DOHH2 (cell line): ENCODE measurements around the gene RAB28.

Source experiments
- H3F3A ChIP-seq: fragments of 200-600 bp; sonication (generic), shearing (Covaris generic); 2 replicates; pipeline ENCODE4 v1.6.0; 2016; ENCODE audit warnings: antibody characterized with exemption, mild to moderate bottlenecking; ENCODE audit not compliant: control insufficient read depth, insufficient read depth
- H3K27ac ChIP-seq: fragments of 200-600 bp; sonication (generic); 2 replicates; pipeline ENCODE4 v1.5.1; 2014; ENCODE audit warnings: low read depth, mild to moderate bottlenecking, low read length, moderate library complexity
- H3K27me3 ChIP-seq: fragments of 200-600 bp; sonication (generic); 2 replicates; pipeline ENCODE4 v1.6.1; 2014; ENCODE audit warnings: mild to moderate bottlenecking, low read length, mixed read lengths; ENCODE audit not compliant: control insufficient read depth
- H3K36me3 ChIP-seq: fragments of 200-600 bp; sonication (generic); 2 replicates; pipeline ENCODE4 v1.6.1; 2014; ENCODE audit warnings: mild to moderate bottlenecking, low read length, moderate library complexity, mixed read lengths; ENCODE audit not compliant: control insufficient read depth
- H3K4me1 ChIP-seq: fragments of 200-600 bp; sonication (generic); 2 replicates; pipeline ENCODE4 v1.6.1; 2014; ENCODE audit warnings: mild to moderate bottlenecking, low read length, mixed read lengths; ENCODE audit not compliant: control insufficient read depth
- H3K4me2 ChIP-seq: fragments of 200-600 bp; sonication (generic); 2 replicates; pipeline ENCODE4 v1.6.0; 2014; ENCODE audit warnings: mild to moderate bottlenecking, low read length, moderate library complexity
- H3K4me3 ChIP-seq: fragments of 200-600 bp; sonication (generic); 2 replicates; pipeline ENCODE4 v1.5.1; 2014; ENCODE audit warnings: mild to moderate bottlenecking, low read length, mixed read lengths
- H3K79me2 ChIP-seq: fragments of 200-600 bp; sonication (generic); 2 replicates; pipeline ENCODE4 v1.6.1; 2014; ENCODE audit warnings: mild to moderate bottlenecking, low read length, mixed read lengths; ENCODE audit not compliant: control insufficient read depth
- H3K9me2 ChIP-seq: fragments of 200-600 bp; sonication (generic); replicated peaks from 2 replicates; pipeline ENCODE4 v1.6.1; 2014; ENCODE audit warnings: mild to moderate bottlenecking, low read length, mixed read lengths; ENCODE audit not compliant: control insufficient read depth
- H3K9me3 ChIP-seq: fragments of 200-600 bp; sonication (generic); 2 replicates; pipeline ENCODE4 v1.6.1; 2014; ENCODE audit warnings: antibody characterized with exemption, low read length, mixed read lengths; ENCODE audit not compliant: control insufficient read depth, insufficient read depth
- H4K20me1 ChIP-seq: fragments of 200-600 bp; sonication (generic); 2 replicates; pipeline ENCODE4 v1.6.0; 2014; ENCODE audit warnings: low read depth, mild to moderate bottlenecking, antibody characterized with exemption, low read length, moderate library complexity; ENCODE audit not compliant: control insufficient read depth, insufficient read depth
- CTCF ChIP-seq: fragments of 200-600 bp; sonication (generic); IDR thresholded peaks from one replicate; pipeline ENCODE4 v1.5.1; 2014; ENCODE audit warnings: antibody characterized with exemption, mild to moderate bottlenecking, low read depth, low read length; ENCODE audit not compliant: poor library complexity, severe bottlenecking
- EZH2phosphoT487 ChIP-seq: fragments of 200-600 bp; sonication (generic); IDR thresholded peaks from 2 replicates; pipeline ENCODE4 v1.6.1; 2017; ENCODE audit warnings: borderline replicate concordance, mild to moderate bottlenecking, antibody characterized with exemption, low read length, moderate library complexity, mixed read lengths

Gene RAB28

GRCh38 chr4:13476152-13476551 is 8.0 kb downstream of the RAB28 start:
- H3K9me2 ChIP-seq: no peaks in the 10 kb centered on the region
- no peak overlapping the region for H3K27ac ChIP-seq
- H3K79me2 ChIP-seq: peaks cover 12% of the 10 kb centered on the region
- H3K27me3 ChIP-seq: no peaks in the 10 kb centered on the region
- 0 out of 2 replicates have a peak, but pooled peaks cover 5% of the 10 kb centered on the region for H3K4me1 ChIP-seq
- no peaks in the 10 kb centered on the region for H3K9me3 ChIP-seq
- no peak for TF ChIP-seq CTCF
- TF ChIP-seq EZH2phosphoT487: no peak
- no peaks in the 10 kb centered on the region for H4K20me1 ChIP-seq
- H3K4me2 ChIP-seq: no peak overlapping the region
- H3K4me3 ChIP-seq: no peak overlapping the region
- peaks cover 11% of the 10 kb centered on the region for H3K36me3 ChIP-seq
- no peaks in the 10 kb centered on the region for H3F3A ChIP-seq

- no peak overlapping the region for H3K4me3 ChIP-seq
- H3K27ac ChIP-seq: no peak overlapping the region
- no peaks in the 10 kb centered on the region for H4K20me1 ChIP-seq
- no peaks in the 10 kb centered on the region for H3K27me3 ChIP-seq
- H3F3A ChIP-seq: no peaks in the 10 kb centered on the region
- no peaks in the 10 kb centered on the region for H3K4me1 ChIP-seq
- H3K4me2 ChIP-seq: no peak overlapping the region
- peaks cover 3% of the 10 kb centered on the region; the same call in 1 of the 2 replicates for H3K79me2 ChIP-seq
- no peak for TF ChIP-seq CTCF
- no peaks in the 10 kb centered on the region for H3K9me2 ChIP-seq
- H3K9me3 ChIP-seq: 0 out of 2 replicates have a peak, but pooled peaks cover 3% of the 10 kb centered on the region
- peaks cover 8% of the 10 kb centered on the region for H3K36me3 ChIP-seq
Observed at GRCh38 chr4:13471400-13471799, 12.7 kb downstream of the RAB28 start.

- H4K20me1 ChIP-seq: no peaks in the 10 kb centered on the region
- TF ChIP-seq CTCF (no peak), EZH2phosphoT487 (no peak)
- no peaks in the 10 kb centered on the region for H3K4me1 ChIP-seq
- H3K4me3 ChIP-seq: no peak overlapping the region
- H3K27me3 ChIP-seq: no peaks in the 10 kb centered on the region
- no peak overlapping the region for H3K4me2 ChIP-seq
- no peak overlapping the region for H3K27ac ChIP-seq
- peaks cover 8% of the 10 kb centered on the region; the same call in 1 of the 2 replicates for H3K9me3 ChIP-seq
- no peaks in the 10 kb centered on the region for H3K9me2 ChIP-seq
- H3K36me3 ChIP-seq: peaks cover 17% of the 10 kb centered on the region
- H3K79me2 ChIP-seq: peaks cover 13% of the 10 kb centered on the region
- H3F3A ChIP-seq: no peaks in the 10 kb centered on the region
Observed at GRCh38 chr4:13470379-13470778, 13.8 kb downstream of the RAB28 start.

GRCh38 chr4:13464973-13465372 is 19.2 kb downstream of the RAB28 start:
- no peaks in the 10 kb centered on the region for H3K27me3 ChIP-seq
- H3K27ac ChIP-seq: no peak overlapping the region
- no peak overlapping the region for H3K4me2 ChIP-seq
- no peaks in the 10 kb centered on the region for H4K20me1 ChIP-seq
- H3K79me2 ChIP-seq: peaks cover 33% of the 10 kb centered on the region
- H3K9me3 ChIP-seq: peaks cover 8% of the 10 kb centered on the region; the same call in 1 of the 2 replicates
- no peak overlapping the region for H3K4me3 ChIP-seq
- H3K9me2 ChIP-seq: no peaks in the 10 kb centered on the region
- no peaks in the 10 kb centered on the region for H3F3A ChIP-seq
- H3K36me3 ChIP-seq: peaks cover 31% of the 10 kb centered on the region
- no peak for TF ChIP-seq CTCF
- no peak for TF ChIP-seq EZH2phosphoT487
- H3K4me1 ChIP-seq: no peaks in the 10 kb centered on the region
